ENCODE results near the gene RAI14.

Gene RAI14

DNA sequence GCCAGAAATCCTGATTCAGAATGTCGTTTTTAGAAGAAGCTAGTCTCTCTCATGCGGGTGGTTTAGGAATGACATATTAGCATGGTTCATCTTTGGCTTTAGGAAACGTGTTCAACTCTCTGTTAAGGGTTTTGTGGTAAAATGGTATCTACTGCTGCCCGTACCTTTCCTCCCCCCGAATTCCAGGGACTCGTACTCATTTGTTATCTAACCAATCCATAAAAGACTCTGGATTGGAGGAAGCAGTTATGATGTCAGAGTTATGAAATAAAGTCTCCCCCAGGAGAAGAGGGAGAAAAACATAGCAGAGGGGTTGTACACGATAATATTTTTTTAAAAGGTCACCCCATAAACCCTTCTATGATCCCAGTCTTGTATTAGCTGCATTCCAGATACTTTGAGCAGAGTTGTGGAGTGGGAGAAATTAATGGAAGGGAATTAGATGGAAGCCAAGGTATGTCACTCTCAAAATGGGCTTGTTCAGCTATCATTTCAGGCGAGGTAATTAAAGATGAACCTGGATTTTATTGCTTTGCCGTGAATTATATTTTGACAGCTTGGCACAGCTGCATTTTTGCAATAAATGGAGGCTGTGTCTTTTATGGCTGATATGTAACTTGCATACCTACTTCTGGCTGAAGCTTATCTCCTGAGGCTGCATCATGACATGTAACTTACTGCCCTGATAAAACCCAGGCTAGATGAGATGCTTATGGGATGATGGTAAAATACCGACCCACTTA lies 31.3 kb downstream of the RAI14 start:
- no peak for DNase-seq (ENCODE audit: extremely low spot score)
- POLR2A ChIA-PET: no interaction called here
- CTCF ChIA-PET: interaction anchor here (0.7 to 3.6 kb wide), 9 partner anchors 9 to 211 kb away, joined by 3 to 19 read pairs (median 4); no protein-coding TSS in a partner anchor

DNA sequence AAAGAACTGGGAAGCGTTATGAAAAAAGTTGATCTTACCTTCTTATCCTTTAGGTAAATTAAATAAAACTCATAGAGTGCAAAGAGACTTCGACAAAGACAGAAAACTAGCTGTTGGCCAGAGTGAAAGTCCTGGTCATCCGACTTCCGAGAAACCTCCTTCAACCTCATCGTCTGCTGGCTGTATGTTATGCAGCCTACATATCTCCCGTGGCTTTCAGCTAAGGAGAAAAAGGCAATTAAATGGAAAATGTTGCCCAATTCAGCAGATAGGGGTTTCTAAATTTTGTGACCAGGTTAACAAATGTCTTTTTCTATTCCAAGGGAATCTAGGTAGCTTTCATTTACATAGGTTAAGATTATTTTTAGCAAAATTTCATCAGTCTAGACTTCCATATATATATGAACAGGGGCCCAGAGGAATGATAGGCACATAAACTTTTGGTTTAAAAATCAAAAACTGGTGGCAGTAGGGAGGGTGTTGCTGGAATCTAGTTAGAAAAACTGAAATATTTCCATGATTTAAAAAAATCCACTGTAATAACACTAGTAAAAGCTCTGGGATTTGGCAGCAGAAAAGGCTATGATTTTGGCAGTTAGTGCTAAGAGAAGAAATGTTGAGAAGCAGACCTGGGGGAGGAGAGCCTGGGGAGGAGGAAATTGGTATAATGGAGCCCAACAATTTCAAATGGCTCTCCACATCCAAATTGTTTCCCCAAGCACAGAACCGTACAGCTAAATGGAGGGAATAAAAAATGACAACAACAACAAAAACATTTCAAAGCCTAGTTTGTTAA lies 32.1 kb downstream of the RAI14 start:
- TF ChIP-seq, protein P1, sequence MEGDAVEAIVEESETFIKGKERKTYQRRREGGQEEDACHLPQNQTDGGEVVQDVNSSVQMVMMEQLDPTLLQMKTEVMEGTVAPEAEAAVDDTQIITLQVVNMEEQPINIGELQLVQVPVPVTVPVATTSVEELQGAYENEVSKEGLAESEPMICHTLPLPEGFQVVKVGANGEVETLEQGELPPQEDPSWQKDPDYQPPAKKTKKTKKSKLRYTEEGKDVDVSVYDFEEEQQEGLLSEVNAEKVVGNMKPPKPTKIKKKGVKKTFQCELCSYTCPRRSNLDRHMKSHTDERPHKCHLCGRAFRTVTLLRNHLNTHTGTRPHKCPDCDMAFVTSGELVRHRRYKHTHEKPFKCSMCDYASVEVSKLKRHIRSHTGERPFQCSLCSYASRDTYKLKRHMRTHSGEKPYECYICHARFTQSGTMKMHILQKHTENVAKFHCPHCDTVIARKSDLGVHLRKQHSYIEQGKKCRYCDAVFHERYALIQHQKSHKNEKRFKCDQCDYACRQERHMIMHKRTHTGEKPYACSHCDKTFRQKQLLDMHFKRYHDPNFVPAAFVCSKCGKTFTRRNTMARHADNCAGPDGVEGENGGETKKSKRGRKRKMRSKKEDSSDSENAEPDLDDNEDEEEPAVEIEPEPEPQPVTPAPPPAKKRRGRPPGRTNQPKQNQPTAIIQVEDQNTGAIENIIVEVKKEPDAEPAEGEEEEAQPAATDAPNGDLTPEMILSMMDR (IDR thresholded peaks at IDR 0.05; ENCODE audit: control extremely low read depth, extremely low read depth, low read depth, missing control alignments): no peak
- CTCF ChIA-PET: interaction anchor here (0.7 to 3.6 kb wide), 8 partner anchors 9 to 210 kb away, joined by 3 to 19 read pairs (median 4); no protein-coding TSS in a partner anchor
- no peak for DNase-seq (ENCODE audit: extremely low spot score)
- POLR2A ChIA-PET: no interaction called here

More for the DNA sequence above, 31.3 kb downstream of the RAI14 start:
- TF ChIP-seq, protein P1 (IDR thresholded peaks at IDR 0.05; ENCODE audit: control extremely low read depth, extremely low read depth, low read depth, missing control alignments): no peak

DNA sequence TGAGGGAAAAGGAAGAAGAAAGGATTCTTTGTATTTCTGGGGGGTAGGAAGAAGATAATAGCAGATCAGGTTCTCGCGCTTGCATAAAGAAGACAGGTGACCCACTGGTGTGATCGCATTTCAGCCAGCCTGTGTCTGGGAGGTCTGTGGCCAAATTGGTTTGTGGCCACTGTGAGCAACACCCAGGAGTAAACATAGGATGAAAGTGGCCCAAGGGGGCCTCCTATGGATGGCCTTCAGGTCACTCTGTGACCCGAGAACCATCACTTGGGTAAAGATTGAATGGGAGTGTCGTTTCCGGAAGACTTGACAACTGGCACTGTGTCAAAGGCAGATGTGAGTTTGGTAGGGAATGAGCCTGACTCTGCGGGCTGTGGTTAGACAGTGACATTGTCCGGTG lies 34.2 kb downstream of the RAI14 start:
- TF ChIP-seq, protein P1 (IDR thresholded peaks at IDR 0.05; ENCODE audit: control extremely low read depth, extremely low read depth, low read depth, missing control alignments): no peak
- ChIA-PET POLR2A (no interaction called here), CTCF (interaction anchor here (2.6 to 3.6 kb wide), 2 partner anchors 10 to 19 kb away, joined by 6 to 19 read pairs; no protein-coding TSS in a partner anchor)
- no peak for DNase-seq (ENCODE audit: extremely low spot score)

DNA sequence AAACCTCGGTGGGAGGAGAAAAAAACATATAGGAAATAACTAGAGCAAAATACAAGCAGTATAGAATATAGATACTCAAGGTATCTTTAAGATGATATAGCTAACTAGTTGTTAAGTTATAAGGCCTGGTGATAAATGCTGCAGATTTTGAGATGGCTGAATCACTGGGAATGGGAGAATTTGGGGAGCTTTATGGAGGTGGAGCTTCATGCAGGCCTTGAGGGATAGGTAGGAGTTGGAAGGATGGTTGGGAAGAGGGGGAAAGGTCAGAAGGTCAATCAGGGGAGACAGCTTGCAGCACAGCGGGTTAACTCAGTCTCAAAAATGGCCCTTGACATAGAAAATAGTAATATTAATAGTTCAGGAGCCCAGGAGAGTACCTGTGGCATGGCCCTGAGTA lies 34.8 kb downstream of the RAI14 start:
- CTCF ChIA-PET: interaction anchor here (0.9 to 2.6 kb wide), 3 partner anchors 11 to 105 kb away, joined by 3 to 6 read pairs (median 3); no protein-coding TSS in a partner anchor
- POLR2A ChIA-PET: no interaction called here
- TF ChIP-seq, protein P1 (IDR thresholded peaks at IDR 0.05; ENCODE audit: control extremely low read depth, extremely low read depth, low read depth, missing control alignments): no peak
- DNase-seq (ENCODE audit: extremely low spot score): no peak

DNA sequence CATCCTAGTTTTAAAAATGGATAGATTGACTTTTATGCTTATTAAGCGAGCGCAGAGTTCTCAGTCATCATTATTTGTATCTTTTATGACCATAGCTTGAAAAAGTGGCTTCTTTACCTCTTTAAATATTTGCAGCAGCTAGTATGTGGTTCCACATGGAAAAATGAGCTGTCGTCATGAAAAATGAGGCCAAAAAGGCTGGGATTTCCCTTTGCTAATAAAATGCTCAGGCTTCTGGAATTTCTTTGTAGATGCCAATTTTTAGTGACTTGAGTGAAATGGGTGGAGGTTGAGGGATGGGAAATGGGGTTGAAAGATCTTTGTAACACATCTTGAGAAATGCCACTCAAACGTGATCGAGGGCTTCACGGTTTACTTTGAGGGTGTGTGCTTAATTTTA lies 35.2 kb downstream of the RAI14 start:
- no peak for DNase-seq (ENCODE audit: extremely low spot score)
- TF ChIP-seq, protein P1 (IDR thresholded peaks at IDR 0.05; ENCODE audit: control extremely low read depth, extremely low read depth, low read depth, missing control alignments): no peak
- ChIA-PET POLR2A (no interaction called here), CTCF (interaction anchor here (0.9 to 2.6 kb wide), 3 partner anchors 11 to 105 kb away, joined by 3 to 6 read pairs (median 3); no protein-coding TSS in a partner anchor)

DNA sequence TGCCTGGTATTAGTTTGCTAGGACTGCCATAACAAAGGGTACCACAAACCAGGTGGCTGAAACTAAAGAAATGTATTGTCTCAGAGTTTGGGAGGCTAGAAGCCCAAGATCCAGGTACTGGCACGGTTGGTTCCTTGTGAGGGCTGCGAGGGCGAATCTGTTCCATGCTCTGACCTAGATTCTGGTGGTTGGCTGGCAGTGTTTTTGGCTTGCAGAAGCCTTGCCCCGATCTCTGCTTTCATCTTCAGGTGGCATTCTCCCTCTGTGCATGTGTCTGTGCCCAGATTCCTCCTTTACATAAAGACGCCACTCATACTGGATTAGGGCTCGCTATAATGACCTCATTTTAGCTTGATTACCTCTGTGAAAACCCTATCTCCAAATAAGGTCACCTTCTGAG lies 36.7 kb downstream of the RAI14 start:
- no peak for DNase-seq (ENCODE audit: extremely low spot score)
- CTCF ChIA-PET: interaction anchor here (0.9 to 1.5 kb wide), 5 partner anchors 11 to 46 kb away, joined by 3 read pairs; no protein-coding TSS in a partner anchor

More for the DNA sequence above, 36.7 kb downstream of the RAI14 start:
- TF ChIP-seq, protein P1 (IDR thresholded peaks at IDR 0.05; ENCODE audit: control extremely low read depth, extremely low read depth, low read depth, missing control alignments): no peak
- POLR2A ChIA-PET: no interaction called here

Measured in GM10248 (cell line).